HCT116 (cell line): Measurements from ENCODE around the gene TNRC6A. TPM values are rescaled to one million over a fixed set of nuclear protein-coding genes. Genes with fewer than 3 reads are reported as not detected.

Source experiments
- ATAC-seq: fragments of 200-7000 bp; cut with Tn5 transposase; 2 replicates; pipeline ENCODE4 v1.9.1; 2020; ENCODE audit warnings: mild to moderate bottlenecking, moderate library complexity
- BruUV-seq: library from RNA; stranded (reverse); fragments of 400-500 nt; replicated peaks from 2 replicates; lab custom pipeline; 2021; lab: Mats Ljungman, UMichigan
- CTCF ChIA-PET: fragments of 300-600 bp; sonication (Branson Sonifier 250); formaldehyde crosslinking; loops from one replicate; lab custom pipeline; 2021; ENCODE audit warnings: antibody characterized with exemption; lab: Charles Lee
- POLR2A ChIA-PET: fragments of 300-600, 350-600 bp; sonication (Branson Sonifier 250); formaldehyde crosslinking; loops from one replicate; lab custom pipeline; 2021; ENCODE audit warnings: antibody characterized with exemption; lab: Charles Lee
- RAD21 ChIA-PET, 2 experiments: fragments of 300-600 bp; sonication (Branson Sonifier 250); formaldehyde crosslinking; loops; one replicate each; lab custom pipeline; 2023; ENCODE audit warnings: low total read pairs in 2 of 2; ENCODE audit not compliant: uncharacterized antibody in 2 of 2, unreplicated experiment in 2 of 2, low non-redundant PET in 1 of 2; lab: Charles Lee
- DNase-seq: peaks from one replicate; pipeline ENCODE4 v3.0.0-alpha.2; 2010; ENCODE audit warnings: low read depth, low spot score
- H2AFZ ChIP-seq: fragments of 200-600 bp; shearing (Covaris generic), sonication (generic); 2 replicates; pipeline ENCODE4 v1.6.1; 2017; ENCODE audit warnings: low read depth, mixed run types, mixed read lengths, antibody characterized with exemption, low read length; ENCODE audit not compliant: poor library complexity, severe bottlenecking
- H3K27ac ChIP-seq: 2 replicates; pipeline ENCODE4 v1.5.1; 2012; ENCODE audit warnings: low read depth, low read length
- H3K27me3 ChIP-seq: fragments of 200-600 bp; sonication (generic); 2 replicates; pipeline ENCODE4 v1.6.1; 2016; ENCODE audit warnings: mixed run types, low read length, mixed read lengths; ENCODE audit not compliant: insufficient read depth
- H3K36me3 ChIP-seq, 2 experiments: fragments of 200-500 bp in 1 of 2; fragments of 200-600 bp in 1 of 2; sonication (Bioruptor generic) in 1 of 2; sonication (generic) in 1 of 2; 2 replicates each; pipeline versions ENCODE4 v1.5.1 to v1.6.1; 2014 to 2016; ENCODE audit warnings: low read length in 2 of 2, inconsistent platforms in 1 of 2, mixed read lengths in 1 of 2, mixed run types in 1 of 2; ENCODE audit not compliant: insufficient read depth in 2 of 2, control insufficient read depth in 1 of 2
- H3K4me1 ChIP-seq, 2 experiments: fragments of 200-600 bp in 1 of 2; sonication (generic) in 1 of 2; 2 replicates each; pipeline versions ENCODE4 v1.5.1 to v1.6.1; 2012 to 2017; ENCODE audit warnings: low read length in 2 of 2, inconsistent platforms in 1 of 2, mild to moderate bottlenecking in 1 of 2, mixed read lengths in 1 of 2, mixed run types in 1 of 2, moderate library complexity in 1 of 2; ENCODE audit not compliant: insufficient read depth in 2 of 2, control insufficient read depth in 1 of 2
- H3K4me2 ChIP-seq: fragments of 200-600 bp; sonication (generic); 2 replicates; pipeline ENCODE4 v1.6.1; 2017; ENCODE audit warnings: mixed run types, low read length, mixed read lengths
- H3K4me3 ChIP-seq, 2 experiments: fragments of 200-600 bp in 1 of 2; sonication (generic) in 1 of 2; replicated peaks in 1 of 2; 2 replicates each; pipeline ENCODE4 v1.5.1; 2011 to 2016; ENCODE audit warnings: low read length in 2 of 2, control low read depth in 1 of 2, low read depth in 1 of 2, mild to moderate bottlenecking in 1 of 2, mixed read lengths in 1 of 2, mixed run types in 1 of 2
- H3K79me2 ChIP-seq: fragments of 200-600 bp; sonication (generic); 2 replicates; pipeline ENCODE4 v1.6.1; 2017; ENCODE audit warnings: mild to moderate bottlenecking, mixed run types, low read length, moderate library complexity, mixed read lengths; ENCODE audit not compliant: insufficient read depth
- H3K9ac ChIP-seq: fragments of 200-600 bp; sonication (generic); 2 replicates; pipeline ENCODE4 v1.6.1; 2016; ENCODE audit warnings: low read length, mixed read lengths
- H3K9me2 ChIP-seq: fragments of 200-600 bp; sonication (generic), shearing (Covaris generic); 2 replicates; pipeline ENCODE4 v1.6.1; 2017; ENCODE audit warnings: mixed run types, mild to moderate bottlenecking, moderate library complexity; ENCODE audit not compliant: insufficient read depth
- H3K9me3 ChIP-seq, 2 experiments: fragments of 200-500 bp in 1 of 2; fragments of 200-600 bp in 1 of 2; sonication (Bioruptor generic) in 1 of 2; sonication (generic) in 1 of 2; 2 replicates each; pipeline ENCODE4 v1.6.1; 2014 to 2017; ENCODE audit warnings: low read length in 2 of 2, mixed read lengths in 2 of 2, inconsistent platforms in 1 of 2, low read depth in 1 of 2, mild to moderate bottlenecking in 1 of 2, mixed run types in 1 of 2, moderate library complexity in 1 of 2; ENCODE audit not compliant: control insufficient read depth in 1 of 2, insufficient read depth in 1 of 2
- H4K20me1 ChIP-seq: fragments of 200-600 bp; sonication (generic), shearing (Covaris generic); 2 replicates; pipeline ENCODE4 v1.6.1; 2017; ENCODE audit warnings: mixed run types, mild to moderate bottlenecking, moderate library complexity; ENCODE audit not compliant: insufficient read depth
- CBX3 ChIP-seq: IDR thresholded peaks from 2 replicates; pipeline ENCODE4 v1.6.1; 2012; ENCODE audit warnings: low read depth
- CEBPB ChIP-seq: IDR thresholded peaks from 2 replicates; pipeline ENCODE4 v1.6.1; 2012; ENCODE audit warnings: low read depth
- EZH2 ChIP-seq: fragments of 200-600 bp; sonication (generic); IDR thresholded peaks from 2 replicates; pipeline ENCODE4 v1.6.1; 2017; ENCODE audit warnings: antibody characterized with exemption, mixed run types
- JUND ChIP-seq: IDR thresholded peaks from 2 replicates; pipeline ENCODE4 v1.6.1; 2012
- RAD21 ChIP-seq: IDR thresholded peaks from 2 replicates; pipeline ENCODE4 v1.6.1; 2012; ENCODE audit warnings: low read depth, mild to moderate bottlenecking
- SIN3A ChIP-seq: IDR thresholded peaks from 2 replicates; pipeline ENCODE4 v1.6.1; 2012; ENCODE audit warnings: low read depth
- TCF7L2 ChIP-seq: IDR thresholded peaks from 2 replicates; pipeline ENCODE4 v1.7.0; 2011; ENCODE audit warnings: borderline replicate concordance, inconsistent platforms; ENCODE audit not compliant: insufficient read depth, insufficient read length; ENCODE audit errors: extremely low read depth
- YY1 ChIP-seq: IDR thresholded peaks from 2 replicates; pipeline ENCODE4 v1.6.1; 2011; ENCODE audit warnings: low read length, low read depth, moderate library complexity, mild to moderate bottlenecking; ENCODE audit not compliant: insufficient replicate concordance; ENCODE audit errors: extremely low read depth
- intact Hi-C: fragments of 100-400 bp; cut with micrococcal nuclease; formaldehyde crosslinking; loops from 2 replicates; pipeline ENCODE4 v1.10.0; 2022
- total RNA-seq: library from RNA; stranded (reverse); gene quantifications from one replicate; pipeline ENCODE4 v1.2.1, GENCODE V29; 2021; ENCODE audit not compliant: unreplicated experiment
- TF ChIP-seq, protein P1 (sequence below): IDR thresholded peaks from 2 replicates; pipeline ENCODE4 v1.6.1; 2012
- TF ChIP-seq, protein P2 (sequence below), 3 experiments: fragments of 200-600 bp in 1 of 3; sonication (generic) in 1 of 3; IDR thresholded peaks in 2 of 3; conservative IDR thresholded peaks in 1 of 3; 2 replicates each; pipeline ENCODE4 v1.5.1; 2012 to 2017; ENCODE audit warnings: low read depth in 2 of 3, low read length in 2 of 3, antibody characterized with exemption in 1 of 3, borderline replicate concordance in 1 of 3, control low read depth in 1 of 3, mild to moderate bottlenecking in 1 of 3, mixed read lengths in 1 of 3, mixed run types in 1 of 3, moderate library complexity in 1 of 3; ENCODE audit not compliant: insufficient read depth in 1 of 3
- TF ChIP-seq, protein P3 (sequence below): IDR thresholded peaks from 2 replicates; pipeline ENCODE4 v1.6.1; 2011; ENCODE audit warnings: mild to moderate bottlenecking, low read length, moderate library complexity; ENCODE audit not compliant: insufficient replicate concordance; ENCODE audit errors: extremely low read depth

The TNRC6A gene
- total RNA-seq, 1 experiment from 2014 or later = 37.0 TPM

DNA sequence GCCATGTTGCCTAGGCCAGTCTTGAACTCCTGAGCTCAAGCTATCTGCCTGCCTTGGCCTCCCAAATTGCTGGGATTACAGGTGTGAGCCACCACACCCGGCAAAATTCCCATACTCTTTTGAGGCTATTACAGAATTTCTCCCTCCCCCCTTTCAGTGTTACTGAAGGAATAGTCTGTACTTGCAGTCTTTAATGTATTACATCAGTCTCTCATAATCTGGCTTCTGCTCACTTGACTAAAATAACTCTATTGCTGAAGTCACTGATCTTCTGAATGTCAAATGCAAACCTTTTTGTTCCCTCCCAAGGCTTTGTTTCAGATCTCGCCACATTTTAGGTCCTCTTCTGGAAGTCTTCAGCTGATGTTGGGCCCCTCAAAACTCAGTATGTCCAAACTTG is 51.8 kb downstream of the TNRC6A start (continued):
- TF ChIP-seq EZH2 (no peak), SIN3A (no peak), CEBPB (no peak)
- TF ChIP-seq, all 23 proteins: peak for 0

DNA sequence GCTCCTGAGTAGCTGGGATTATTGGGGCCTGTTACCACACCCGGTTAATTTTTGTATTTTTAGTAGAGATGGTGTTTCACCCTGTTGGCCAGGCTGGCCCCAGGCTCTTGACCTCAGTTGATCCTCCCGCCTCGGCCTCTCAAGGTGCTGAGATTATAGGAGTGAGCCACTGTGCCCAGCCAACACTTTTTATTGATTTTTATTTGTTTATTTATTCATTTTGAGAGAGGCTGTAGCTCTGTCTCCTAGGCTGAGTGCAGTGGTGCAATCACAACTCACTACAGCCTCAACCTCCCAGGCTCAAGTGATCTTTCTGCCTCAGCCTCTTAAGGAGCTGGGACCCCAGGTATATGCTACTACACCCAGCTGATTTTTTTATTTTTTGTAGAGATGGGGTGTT is 54.7 kb downstream of the TNRC6A start:
- BruUV-seq = no TSS peak
- H3K36me3 ChIP-seq = peaks cover 13 to 20% of the 10 kb centered on the region in 2 experiments; a peak in 3 of 4 replicates
- TF ChIP-seq, protein P1, sequence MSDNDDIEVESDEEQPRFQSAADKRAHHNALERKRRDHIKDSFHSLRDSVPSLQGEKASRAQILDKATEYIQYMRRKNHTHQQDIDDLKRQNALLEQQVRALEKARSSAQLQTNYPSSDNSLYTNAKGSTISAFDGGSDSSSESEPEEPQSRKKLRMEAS = no peak
- no peak for TF ChIP-seq YY1
- no peak for TF ChIP-seq JUND
- no peak for TF ChIP-seq RAD21
- no peaks in the 10 kb centered on the region for H3K9me2 ChIP-seq
- H3K27ac ChIP-seq = no peak overlapping the region
- H3K9ac ChIP-seq = no peak overlapping the region
- ChIA-PET POLR2A (no interaction called here), RAD21 (no interaction called here), CTCF (no interaction called here)
- DNase-seq = no peak
- intact Hi-C loops = no loop called here
- no peaks in the 10 kb centered on the region for H3K9me3 ChIP-seq
- H2AFZ ChIP-seq = no peak overlapping the region
- H3K27me3 ChIP-seq = no peaks in the 10 kb centered on the region
- peaks cover 24% of the 10 kb centered on the region for H3K79me2 ChIP-seq
- no peaks in the 10 kb centered on the region for H4K20me1 ChIP-seq
- H3K4me3 ChIP-seq = no peak overlapping the region
- no peak overlapping the region for H3K4me2 ChIP-seq
- H3K4me1 ChIP-seq = no peaks in the 10 kb centered on the region
- no peak for ATAC-seq

DNA sequence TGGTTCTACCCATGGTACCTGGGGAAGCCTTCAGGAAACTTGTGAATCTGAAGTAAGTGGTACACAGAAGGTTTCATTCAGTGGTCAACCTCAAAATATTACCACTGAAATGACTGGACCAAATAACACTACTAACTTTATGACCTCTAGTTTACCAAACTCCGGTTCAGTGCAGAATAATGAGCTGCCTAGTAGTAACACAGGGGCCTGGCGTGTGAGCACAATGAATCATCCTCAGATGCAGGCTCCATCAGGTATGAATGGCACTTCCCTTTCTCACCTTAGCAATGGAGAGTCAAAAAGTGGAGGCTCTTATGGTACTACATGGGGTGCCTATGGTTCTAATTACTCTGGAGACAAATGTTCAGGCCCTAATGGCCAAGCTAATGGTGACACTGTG is 60.4 kb downstream of the TNRC6A start:
- BruUV-seq = no TSS peak
- ChIA-PET RAD21 (no interaction called here), CTCF (no interaction called here), POLR2A (no interaction called here)
- Histone ChIP-seq H3K9ac (no peak overlapping the region), H3K9me3 (no peaks in the 10 kb centered on the region), H3K27me3 (no peaks in the 10 kb centered on the region), H3K36me3 (peaks cover 39% of the 10 kb centered on the region in 2 experiments; a peak in 3 of 4 replicates), H3K4me1 (no peaks in the 10 kb centered on the region), H3K79me2 (peaks cover 18% of the 10 kb centered on the region), H2AFZ (no peak overlapping the region), H4K20me1 (no peaks in the 10 kb centered on the region), H3K9me2 (no peaks in the 10 kb centered on the region), H3K4me2 (no peak overlapping the region), H3K4me3 (no peak overlapping the region), H3K27ac (no peak overlapping the region)
- intact Hi-C loops = no loop called here
- DNase-seq (no peak), ATAC-seq (no peak)
- TF ChIP-seq YY1 (no peak), CBX3 (no peak), TCF7L2 (no peak)
- TF ChIP-seq, protein P2, sequence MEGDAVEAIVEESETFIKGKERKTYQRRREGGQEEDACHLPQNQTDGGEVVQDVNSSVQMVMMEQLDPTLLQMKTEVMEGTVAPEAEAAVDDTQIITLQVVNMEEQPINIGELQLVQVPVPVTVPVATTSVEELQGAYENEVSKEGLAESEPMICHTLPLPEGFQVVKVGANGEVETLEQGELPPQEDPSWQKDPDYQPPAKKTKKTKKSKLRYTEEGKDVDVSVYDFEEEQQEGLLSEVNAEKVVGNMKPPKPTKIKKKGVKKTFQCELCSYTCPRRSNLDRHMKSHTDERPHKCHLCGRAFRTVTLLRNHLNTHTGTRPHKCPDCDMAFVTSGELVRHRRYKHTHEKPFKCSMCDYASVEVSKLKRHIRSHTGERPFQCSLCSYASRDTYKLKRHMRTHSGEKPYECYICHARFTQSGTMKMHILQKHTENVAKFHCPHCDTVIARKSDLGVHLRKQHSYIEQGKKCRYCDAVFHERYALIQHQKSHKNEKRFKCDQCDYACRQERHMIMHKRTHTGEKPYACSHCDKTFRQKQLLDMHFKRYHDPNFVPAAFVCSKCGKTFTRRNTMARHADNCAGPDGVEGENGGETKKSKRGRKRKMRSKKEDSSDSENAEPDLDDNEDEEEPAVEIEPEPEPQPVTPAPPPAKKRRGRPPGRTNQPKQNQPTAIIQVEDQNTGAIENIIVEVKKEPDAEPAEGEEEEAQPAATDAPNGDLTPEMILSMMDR (IDR thresholded peaks at IDR 0.05 in 2 of 3, conservative IDR thresholded peaks at IDR 0.05 in 1 of 3; ENCODE audit: borderline replicate concordance in 1 of 3, insufficient read depth in 1 of 3, low read depth in 2 of 3, low read length in 2 of 3) = no peak
- TF ChIP-seq, protein P3, sequence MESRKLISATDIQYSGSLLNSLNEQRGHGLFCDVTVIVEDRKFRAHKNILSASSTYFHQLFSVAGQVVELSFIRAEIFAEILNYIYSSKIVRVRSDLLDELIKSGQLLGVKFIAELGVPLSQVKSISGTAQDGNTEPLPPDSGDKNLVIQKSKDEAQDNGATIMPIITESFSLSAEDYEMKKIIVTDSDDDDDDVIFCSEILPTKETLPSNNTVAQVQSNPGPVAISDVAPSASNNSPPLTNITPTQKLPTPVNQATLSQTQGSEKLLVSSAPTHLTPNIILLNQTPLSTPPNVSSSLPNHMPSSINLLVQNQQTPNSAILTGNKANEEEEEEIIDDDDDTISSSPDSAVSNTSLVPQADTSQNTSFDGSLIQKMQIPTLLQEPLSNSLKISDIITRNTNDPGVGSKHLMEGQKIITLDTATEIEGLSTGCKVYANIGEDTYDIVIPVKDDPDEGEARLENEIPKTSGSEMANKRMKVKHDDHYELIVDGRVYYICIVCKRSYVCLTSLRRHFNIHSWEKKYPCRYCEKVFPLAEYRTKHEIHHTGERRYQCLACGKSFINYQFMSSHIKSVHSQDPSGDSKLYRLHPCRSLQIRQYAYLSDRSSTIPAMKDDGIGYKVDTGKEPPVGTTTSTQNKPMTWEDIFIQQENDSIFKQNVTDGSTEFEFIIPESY = no peak
